Fibroblast of upper back skin (primary cell): Measurements from ENCODE around the gene PIGU.

ENCODE experiments used
- DNase-seq: peaks from one replicate; pipeline ENCODE4 v3.0.0-alpha.2; 2013

The PIGU gene

GRCh38 chr20:34654207-34654744 lies 22.6 kb downstream of the PIGU start:
- DNase-seq = no peak

- no peak for DNase-seq
Measured at GRCh38 chr20:34651200-34651599, 25.7 kb downstream of the PIGU start.

GRCh38 chr20:34647737-34648136 lies 29.2 kb downstream of the PIGU start:
- DNase-seq = no peak

GRCh38 chr20:34644951-34645350 lies 31.9 kb downstream of the PIGU start:
- DNase-seq = no peak

GRCh38 chr20:34644345-34644744 lies 32.5 kb downstream of the PIGU start:
- no peak for DNase-seq

GRCh38 chr20:34643928-34644327 lies 33.0 kb downstream of the PIGU start:
- peak; percentile 53 for DNase-seq

GRCh38 chr20:34642009-34642408 lies 34.9 kb downstream of the PIGU start:
- no peak for DNase-seq

- no peak for DNase-seq
Measured at GRCh38 chr20:34639755-34640222, 37.1 kb downstream of the PIGU start.

GRCh38 chr20:34638532-34638931 lies 38.4 kb downstream of the PIGU start:
- no peak for DNase-seq

- no peak for DNase-seq
Measured at GRCh38 chr20:34638039-34638292, 38.9 kb downstream of the PIGU start.

GRCh38 chr20:34637245-34638038 lies 39.5 kb downstream of the PIGU start:
- DNase-seq = peak; percentile 12

GRCh38 chr20:34636648-34637047 lies 40.2 kb downstream of the PIGU start:
- no peak for DNase-seq

GRCh38 chr20:34634392-34634791 lies 42.5 kb downstream of the PIGU start:
- DNase-seq = no peak

- no peak for DNase-seq
Measured at GRCh38 chr20:34632870-34633452, 43.9 kb downstream of the PIGU start.

GRCh38 chr20:34629904-34630303 lies 47.0 kb downstream of the PIGU start:
- no peak for DNase-seq

GRCh38 chr20:34629342-34629741 lies 47.5 kb downstream of the PIGU start:
- no peak for DNase-seq

GRCh38 chr20:34628026-34628425 lies 48.9 kb downstream of the PIGU start:
- DNase-seq = no peak

GRCh38 chr20:34627458-34627857 lies 49.4 kb downstream of the PIGU start:
- no peak for DNase-seq

GRCh38 chr20:34626992-34627391 lies 49.9 kb downstream of the PIGU start:
- DNase-seq = no peak

GRCh38 chr20:34624629-34625028 lies 52.3 kb downstream of the PIGU start:
- no peak for DNase-seq

GRCh38 chr20:34622821-34623451 lies 54.0 kb downstream of the PIGU start:
- no peak for DNase-seq

- peak; percentile 8 for DNase-seq
Measured at GRCh38 chr20:34621383-34622367, 55.2 kb downstream of the PIGU start.

GRCh38 chr20:34621036-34621343 lies 55.9 kb downstream of the PIGU start:
- DNase-seq = no peak
